GM12878 (cell line): ENCODE data around the gene JDP2. TPM values are rescaled to one million over a fixed set of nuclear protein-coding genes. Genes with fewer than 3 reads are reported as not detected.

Source experiments
- ATAC-seq: fragments of 200-7000 bp; cut with Tn5 transposase; 3 replicates; pipeline ENCODE4 v1.9.1; 2020; ENCODE audit warnings: mild to moderate bottlenecking, moderate library complexity
- BruUV-seq: library from RNA; stranded (reverse); fragments of 400-500 nt; replicated peaks from 2 replicates; lab custom pipeline; 2021; lab: Mats Ljungman, UMichigan
- CTCF ChIA-PET: fragments of 300-600 bp; sonication (Branson Sonifier 250); formaldehyde crosslinking; extraction: SDS; loops from one replicate; lab custom pipeline; 2021; ENCODE audit warnings: inconsistent platforms; lab: Yijun Ruan, JAX
- POLR2A ChIA-PET: fragments of 350-600 bp; formaldehyde crosslinking; extraction: SDS; loops from one replicate; lab custom pipeline; 2021; ENCODE audit warnings: inconsistent platforms; lab: Charles Lee
- RAD21 ChIA-PET: fragments of 300-600 bp; sonication (Branson Sonifier 250); formaldehyde crosslinking; loops from one replicate; lab custom pipeline; 2023; ENCODE audit warnings: antibody characterized with exemption; ENCODE audit not compliant: unreplicated experiment; lab: Charles Lee
- SMC1A ChIA-PET: fragments of 300-600 bp; sonication (Branson Sonifier 250); formaldehyde crosslinking; loops from one replicate; lab custom pipeline; 2023; ENCODE audit not compliant: unreplicated experiment, uncharacterized antibody; lab: Charles Lee
- DNase-seq: peaks from one replicate; pipeline ENCODE4 v3.0.0-alpha.2; 2011; ENCODE audit warnings: low read depth, low spot score
- FAIRE-seq: peaks from 3 replicates; lab custom pipeline; 2011; peaks lifted over from hg19 to GRCh38; lab: Jason Lieb, UNC
- H2AFZ ChIP-seq: 2 replicates; pipeline ENCODE4 v1.6.0; 2011; ENCODE audit warnings: low read depth, low read length, control low read depth; ENCODE audit not compliant: control insufficient read depth
- H3K27ac ChIP-seq: 2 replicates; pipeline ENCODE4 v1.5.1; 2011; ENCODE audit warnings: control low read depth; ENCODE audit not compliant: control insufficient read depth, insufficient read depth
- H3K27me3 ChIP-seq, 2 experiments: replicated peaks in 1 of 2; 2 replicates each; pipeline versions ENCODE4 v1.6.0 to v1.6.1; 2011; ENCODE audit warnings: low read length in 1 of 2; ENCODE audit not compliant: control insufficient read depth in 2 of 2, insufficient read depth in 2 of 2
- H3K36me3 ChIP-seq, 2 experiments: 2 replicates each; pipeline ENCODE4 v1.5.1; 2011; ENCODE audit warnings: low read length in 1 of 2; ENCODE audit not compliant: control insufficient read depth in 2 of 2, insufficient read depth in 2 of 2
- H3K4me1 ChIP-seq: 2 replicates; pipeline ENCODE4 v1.6.1; 2011; ENCODE audit warnings: mild to moderate bottlenecking, low read length, moderate library complexity, mixed read lengths; ENCODE audit not compliant: control insufficient read depth, insufficient read depth
- H3K4me2 ChIP-seq: 2 replicates; pipeline ENCODE4 v1.6.0; 2011; ENCODE audit warnings: control low read depth; ENCODE audit not compliant: control insufficient read depth, insufficient read depth
- H3K4me3 ChIP-seq: fragments of 200-600 bp; sonication (generic); 2 replicates; pipeline ENCODE4 v1.5.1; 2016
- H3K79me2 ChIP-seq: 2 replicates; pipeline ENCODE4 v1.6.0; 2011; ENCODE audit warnings: low read length; ENCODE audit not compliant: control insufficient read depth, insufficient read depth
- H3K9ac ChIP-seq: 2 replicates; pipeline ENCODE4 v1.8.0; 2011; ENCODE audit warnings: low read length, control low read depth, mixed read lengths; ENCODE audit not compliant: control insufficient read depth, insufficient read depth
- H3K9me3 ChIP-seq: replicated peaks from 3 replicates; pipeline ENCODE4 v1.5.1; 2011; ENCODE audit warnings: mild to moderate bottlenecking, low read length; ENCODE audit not compliant: control insufficient read depth, insufficient read depth
- H4K20me1 ChIP-seq: 2 replicates; pipeline ENCODE4 v1.6.0; 2011; ENCODE audit not compliant: control insufficient read depth, insufficient read depth
- BMI1 ChIP-seq: fragments of 450-650 bp; IDR thresholded peaks from 2 replicates; pipeline ENCODE4 v1.6.1; 2016; ENCODE audit warnings: mild to moderate bottlenecking, moderate library complexity, borderline replicate concordance
- BRCA1 ChIP-seq: IDR thresholded peaks from 2 replicates; pipeline ENCODE4 v1.6.1; 2011; ENCODE audit warnings: low read depth, low read length, improper control_type of control experiment
- CHD2 ChIP-seq: IDR thresholded peaks from 2 replicates; pipeline ENCODE4 v1.6.1; 2011; ENCODE audit warnings: low read depth, low read length, improper control_type of control experiment, borderline replicate concordance
- CREM ChIP-seq: IDR thresholded peaks from 2 replicates; pipeline ENCODE4 v1.6.1; 2014; ENCODE audit warnings: antibody characterized with exemption, low read depth
- MLLT1 ChIP-seq: fragments of 450-650 bp; IDR thresholded peaks from 2 replicates; pipeline ENCODE4 v1.6.1; 2016; ENCODE audit warnings: mild to moderate bottlenecking
- MTA2 ChIP-seq: fragments of 450-650 bp; IDR thresholded peaks from 2 replicates; pipeline ENCODE4 v1.6.1; 2016; ENCODE audit warnings: low read depth, mild to moderate bottlenecking, moderate library complexity
- SKIL ChIP-seq: fragments of 450-650 bp; IDR thresholded peaks from 2 replicates; pipeline ENCODE4 v1.6.1; 2017; ENCODE audit warnings: mild to moderate bottlenecking, low read depth, inconsistent platforms; ENCODE audit not compliant: poor library complexity, severe bottlenecking
- TBL1XR1 ChIP-seq: IDR thresholded peaks from 2 replicates; pipeline ENCODE4 v1.6.1; 2012; ENCODE audit warnings: low read depth, low read length, improper control_type of control experiment
- WRNIP1 ChIP-seq: IDR thresholded peaks from 2 replicates; pipeline ENCODE4 v1.6.1; 2011; ENCODE audit warnings: low read depth, low read length, improper control_type of control experiment, borderline replicate concordance
- ZBTB33 ChIP-seq: fragments of 450-650 bp; IDR thresholded peaks from 2 replicates; pipeline ENCODE4 v1.6.1; 2017; ENCODE audit warnings: mild to moderate bottlenecking
- ZBTB4 ChIP-seq: fragments of 450-650 bp; formaldehyde crosslinking; IDR thresholded peaks from 2 replicates; pipeline ENCODE4 v1.4.0; 2022; ENCODE audit warnings: mild to moderate bottlenecking, moderate library complexity
- ZNF384 ChIP-seq: IDR thresholded peaks from 2 replicates; pipeline ENCODE4 v1.6.1; 2012; ENCODE audit warnings: low read depth, mild to moderate bottlenecking, low read length, improper control_type of control experiment, borderline replicate concordance
- WGBS: methylation state at CpG from one replicate; pipeline ENCODE4 v1.1.6; 2016; ENCODE audit warnings: low lambda C conversion rate; ENCODE audit not compliant: insufficient replicate concordance, insufficient coverage; ENCODE audit errors: missing lambda C conversion rate; 5-methylcytosine and 5-hydroxymethylcytosine counted together
- in situ Hi-C: fragments of 300-500 bp; cut with MboI; formaldehyde crosslinking; loops from 9 replicates; pipeline ENCODE4 v1.14.3; 2018; ENCODE audit warnings: mixed read lengths
- intact Hi-C: fragments of 100-400 bp; cut with micrococcal nuclease; formaldehyde crosslinking; loops from one replicate; pipeline ENCODE4 v1.14.2; 2022; ENCODE audit not compliant: unreplicated experiment
- polyA plus RNA-seq, 11 experiments: library from polyadenylated mRNA; depleted of rRNA in 4 of 11; unstranded in 6 of 11; stranded (reverse) in 5 of 11; fragments of >200 nt; fragmentation: Nextera tagmentation in 4 of 11; fragmentation: Illumina TruSeq in 1 of 11; extraction: Ambion mirVana in 4 of 11; extraction: Trizol in 1 of 11; gene quantifications; 1 replicate in 1 of 11; 2 replicates in 10 of 11; pipeline versions ENCODE4 v1.2.1 to v1.2.3, GENCODE V29; 2011 to 2016; ENCODE audit warnings: inconsistent platforms in 2 of 11, missing spikeins in 2 of 11, low read depth in 1 of 11
- total RNA-seq, 4 experiments: library from RNA; depleted of rRNA in 3 of 4; stranded (reverse); fragments of >200 nt in 3 of 4; fragmentation: Illumina TruSeq in 1 of 4; extraction: Trizol in 1 of 4; gene quantifications; 2 replicates each; pipeline versions ENCODE4 v1.2.1 to v1.2.3, GENCODE V29; 2013 to 2021

JDP2 gene
- total and polyA plus RNA-seq, 10 of the 15 experiments (the other 5 are each of a cell fraction or from before 2014, with no cell fraction given): 0.71 to 21.3 (median 11.2) TPM

GRCh38 chr14:75493592-75494087, 65.8 kb downstream of the JDP2 start:
- ChIA-PET CTCF (interaction anchor here (0.6 to 19.8 kb wide), 10 partner anchors 14 to 308 kb away, joined by 3 to 520 read pairs (median 4); partner anchors contain the start of genes BATF, ERG28 and TTLL5), RAD21 (interaction anchor here (0.6 to 18.1 kb wide), 8 partner anchors 14 to 184 kb away, joined by 3 to 645 read pairs (median 8); partner anchors contain the start of gene BATF), POLR2A (interaction anchor here (0.7 to 16.2 kb wide), 6 partner anchors 9 to 73 kb away, joined by 3 to 385 read pairs (median 3); partner anchors contain the start of gene BATF), SMC1A (interaction anchor here (0.6 to 16.1 kb wide), 11 partner anchors 27 to 367 kb away, joined by 3 to 619 read pairs (median 4); partner anchors contain the start of genes BATF and NEK9)
- DNase-seq: no peak
- Histone ChIP-seq H3K27me3 (no peaks in the 10 kb centered on the region), H2AFZ (no peak overlapping the region), H3K4me1 (peaks cover 71% of the 10 kb centered on the region), H3K9me3 (no peaks in the 10 kb centered on the region), H3K4me3 (no peak overlapping the region), H3K9ac (no peak overlapping the region), H4K20me1 (no peaks in the 10 kb centered on the region), H3K4me2 (no peak overlapping the region; the same call in 1 of the 2 replicates), H3K27ac (peak overlapping the region; percentile 45), H3K36me3 (no peaks in the 10 kb centered on the region), H3K79me2 (no peaks in the 10 kb centered on the region)
- ATAC-seq: peak; percentile 53
- in situ Hi-C loops (no loop called here), intact Hi-C loops (loop anchor here (10.0 kb wide), 1 partner anchor 51 kb away; no protein-coding TSS in a partner anchor)
- 41% methylated on average over 8 of the region's 8 CpGs for WGBS
- BruUV-seq: no TSS peak
- FAIRE-seq: no peak
- TF ChIP-seq CHD2: no peak
- TF ChIP-seq BRCA1: no peak
- TF ChIP-seq ZNF384: peak; percentile 26; the same call in 1 of the 2 replicates
- no peak for TF ChIP-seq WRNIP1
- TF ChIP-seq MLLT1: no peak
- 0 out of 2 replicates have a peak, but pooled peaks have one; percentile 22 for TF ChIP-seq BMI1
- no peak for TF ChIP-seq ZBTB33
- TF ChIP-seq ZBTB4 (CRISPR knock-in tag): no peak
- TF ChIP-seq TBL1XR1: peak; percentile 57; the same call in 1 of the 2 replicates
- TF ChIP-seq CREM: peak; percentile 56; the same call in 1 of the 2 replicates
- TF ChIP-seq SKIL: peak; percentile 38
- peak; percentile 46; the same call in 1 of the 2 replicates for TF ChIP-seq MTA2
